GM20000 (cell line): ENCODE measurements around the gene REXO1.

Source experiments
- DNase-seq: peaks from one replicate; pipeline ENCODE4 v3.0.0; 2012; ENCODE audit warnings: low spot score
- CTCF ChIP-seq: IDR thresholded peaks from 2 replicates; pipeline ENCODE4 v1.5.1; 2012; ENCODE audit warnings: mild to moderate bottlenecking, control low read depth; ENCODE audit errors: extremely low read depth, missing control alignments

The REXO1 gene

GRCh38 chr19:1823539-1824251 is 24.6 kb downstream of the REXO1 start:
- no peak for DNase-seq

GRCh38 chr19:1823020-1823419 is 25.3 kb downstream of the REXO1 start:
- TF ChIP-seq CTCF = no peak
- DNase-seq = no peak

More at GRCh38 chr19:1823539-1824251, 24.6 kb downstream of the REXO1 start:
- no peak for TF ChIP-seq CTCF

- no peak for DNase-seq
Observed at GRCh38 chr19:1822210-1822609, 26.1 kb downstream of the REXO1 start.

GRCh38 chr19:1819341-1820255 is 28.7 kb downstream of the REXO1 start:
- no peak for DNase-seq
- TF ChIP-seq CTCF = no peak

More at GRCh38 chr19:1822210-1822609, 26.1 kb downstream of the REXO1 start:
- TF ChIP-seq CTCF = no peak

GRCh38 chr19:1818549-1819195 is 29.6 kb downstream of the REXO1 start:
- TF ChIP-seq CTCF = no peak

GRCh38 chr19:1817553-1818179 is 30.6 kb downstream of the REXO1 start:
- DNase-seq = no peak
- no peak for TF ChIP-seq CTCF

More at GRCh38 chr19:1818549-1819195, 29.6 kb downstream of the REXO1 start:
- no peak for DNase-seq
